VCaP (cell line): Measurements from ENCODE around the gene ADAMTS12.

Experiments used
- H3K27ac ChIP-seq: fragments of 450-650 bp; 2 replicates; pipeline ENCODE4 v1.5.1; 2017
- CTCF ChIP-seq: fragments of 450-650 bp; conservative IDR thresholded peaks from 2 replicates; pipeline ENCODE4 v1.5.1; 2017; ENCODE audit warnings: mild to moderate bottlenecking, moderate library complexity

Gene ADAMTS12

GRCh38 chr5:33583332-33583731, 308.5 kb downstream of the ADAMTS12 start:
- no peak for TF ChIP-seq CTCF
- no peak overlapping the region for H3K27ac ChIP-seq

GRCh38 chr5:33582417-33582816, 309.4 kb downstream of the ADAMTS12 start:
- no peak for TF ChIP-seq CTCF
- H3K27ac ChIP-seq = no peak overlapping the region

GRCh38 chr5:33579789-33580188, 312.0 kb downstream of the ADAMTS12 start:
- no peak overlapping the region for H3K27ac ChIP-seq
- no peak for TF ChIP-seq CTCF

GRCh38 chr5:33579152-33579551, 312.6 kb downstream of the ADAMTS12 start:
- TF ChIP-seq CTCF = no peak
- no peak overlapping the region for H3K27ac ChIP-seq

- no peak overlapping the region for H3K27ac ChIP-seq
- TF ChIP-seq CTCF = no peak
Observed at GRCh38 chr5:33576726-33577590, 314.8 kb downstream of the ADAMTS12 start.

GRCh38 chr5:33565324-33565723, 326.5 kb downstream of the ADAMTS12 start:
- no peak for TF ChIP-seq CTCF

GRCh38 chr5:33563983-33564908, 327.5 kb downstream of the ADAMTS12 start:
- no peak for TF ChIP-seq CTCF
- H3K27ac ChIP-seq = no peak overlapping the region

More at GRCh38 chr5:33565324-33565723, 326.5 kb downstream of the ADAMTS12 start:
- H3K27ac ChIP-seq = no peak overlapping the region
